Adipocyte (in vitro differentiated cells): Measurements from ENCODE around the gene OR5I1.
"Not testable (repeated sequence)": the region's sequence is repeated elsewhere in the genome, so short reads cannot be mapped to it uniquely, and the experiment has no call there.

Source experiments
- DNase-seq: peaks from one replicate; pipeline ENCODE4 v3.0.0-alpha.2; 2015; ENCODE audit warnings: low read depth
- H3K27me3 ChIP-seq: replicated peaks from 2 replicates; pipeline ENCODE4 v1.7.0; 2013; ENCODE audit warnings: mild to moderate bottlenecking, low read length, moderate library complexity; ENCODE audit not compliant: control insufficient read depth, insufficient read depth
- H3K36me3 ChIP-seq: 2 replicates; pipeline ENCODE4 v1.7.0; 2013; ENCODE audit warnings: low read length, mild to moderate bottlenecking, moderate library complexity; ENCODE audit not compliant: control insufficient read depth, insufficient read depth, severe bottlenecking
- H3K4me1 ChIP-seq: 2 replicates; pipeline ENCODE4 v1.7.0; 2013; ENCODE audit warnings: mild to moderate bottlenecking, low read length, moderate library complexity; ENCODE audit not compliant: control insufficient read depth, insufficient read depth
- H3K4me3 ChIP-seq: 2 replicates; pipeline ENCODE4 v1.7.0; 2013; ENCODE audit warnings: mild to moderate bottlenecking, low read length, moderate library complexity
- H3K9ac ChIP-seq: 2 replicates; pipeline ENCODE4 v1.7.0; 2013; ENCODE audit warnings: mild to moderate bottlenecking, low read length, moderate library complexity
- H3K9me3 ChIP-seq: 2 replicates; pipeline ENCODE4 v1.7.0; 2013; ENCODE audit warnings: mild to moderate bottlenecking, low read length, moderate library complexity; ENCODE audit not compliant: control insufficient read depth

OR5I1 gene

DNA sequence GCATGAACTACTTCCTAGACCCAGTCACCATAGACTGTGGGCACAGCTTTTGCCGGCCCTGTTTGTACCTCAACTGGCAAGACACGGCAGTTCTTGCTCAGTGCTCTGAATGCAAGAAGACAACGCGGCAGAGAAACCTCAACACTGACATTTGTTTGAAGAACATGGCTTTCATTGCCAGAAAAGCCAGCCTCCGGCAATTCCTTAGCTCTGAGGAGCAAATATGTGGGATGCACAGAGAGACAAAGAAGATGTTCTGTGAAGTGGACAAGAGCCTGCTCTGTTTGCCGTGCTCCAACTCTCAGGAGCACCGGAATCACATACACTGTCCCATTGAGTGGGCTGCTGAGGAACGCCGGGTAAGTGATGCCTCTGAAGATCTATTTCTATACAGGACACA is 50.7 kb downstream of the OR5I1 start:
- H3K4me1 ChIP-seq, H3K9ac ChIP-seq, H3K36me3 ChIP-seq, DNase-seq, H3K27me3 ChIP-seq, H3K4me3 ChIP-seq, H3K9me3 ChIP-seq: not testable (repeated sequence)
